Lung (tissue), 12 donors: Measurements from ENCODE around the gene GOT1. TPM values are rescaled to one million over a fixed set of nuclear protein-coding genes. Genes with fewer than 3 reads are reported as not detected.

Experiments used
- ATAC-seq: fragments of 200-7000 bp; cut with Tn5 transposase; one replicate; pipeline ENCODE4 v1.9.1; 2020; ENCODE audit warnings: moderate number of reproducible peaks; ENCODE audit not compliant: insufficient read depth, low FRiP score
- DNase-seq, 3 donors: peaks; one replicate each; pipeline ENCODE4 v3.0.0-alpha.2; 2013 to 2017
- H3K27ac ChIP-seq, 2 donors: one replicate each; pipeline ENCODE4 v1.5.1; 2013; ENCODE audit warnings: mild to moderate bottlenecking in 2 of 2, moderate library complexity in 2 of 2, control low read depth in 1 of 2, inconsistent platforms in 1 of 2, low read depth in 1 of 2, low read length in 1 of 2
- H3K27me3 ChIP-seq, 3 donors: one replicate each; pipeline ENCODE4 v1.5.1; 2013; ENCODE audit warnings: low read length in 2 of 3; ENCODE audit not compliant: control insufficient read depth in 3 of 3, insufficient read depth in 3 of 3
- H3K36me3 ChIP-seq, 4 donors: one replicate each; pipeline ENCODE4 v1.5.1; 2013; ENCODE audit warnings: low read length in 4 of 4, mild to moderate bottlenecking in 1 of 4, moderate library complexity in 1 of 4; ENCODE audit not compliant: control insufficient read depth in 4 of 4, insufficient read depth in 4 of 4
- H3K4me1 ChIP-seq, 5 donors: one replicate each; pipeline ENCODE4 v1.5.1; 2013; ENCODE audit warnings: low read length in 5 of 5, mild to moderate bottlenecking in 2 of 5, moderate library complexity in 1 of 5; ENCODE audit not compliant: control insufficient read depth in 5 of 5, insufficient read depth in 5 of 5
- H3K4me3 ChIP-seq: one replicate; pipeline ENCODE4 v1.5.1; 2013; ENCODE audit warnings: mild to moderate bottlenecking, control low read depth, moderate library complexity
- H3K9ac ChIP-seq, 2 donors: one replicate each; pipeline ENCODE4 v1.5.1; 2013; ENCODE audit warnings: low read length in 2 of 2, control low read depth in 1 of 2; ENCODE audit not compliant: insufficient read depth in 1 of 2
- H3K9me3 ChIP-seq, 4 donors: one replicate each; pipeline ENCODE4 v1.5.1; 2013; ENCODE audit warnings: low read length in 3 of 4, mild to moderate bottlenecking in 1 of 4, moderate library complexity in 1 of 4; ENCODE audit not compliant: control insufficient read depth in 4 of 4, insufficient read depth in 3 of 4
- WGBS, 2 donors: extraction: QIAGEN DNeasy Blood & Tissue Kit; methylation state at CpG; one replicate each; pipeline ENCODE4 v1.1.7; 2013; 5-methylcytosine and 5-hydroxymethylcytosine counted together
- polyA plus RNA-seq, 2 donors: library from polyadenylated mRNA; stranded (reverse); fragments of 200-250 nt; gene quantifications; one replicate each; pipeline ENCODE4 v1.2.1, GENCODE V29; 2013
- total RNA-seq, 2 donors: library from RNA; depleted of rRNA in 1 of 2; stranded (reverse); fragments of >200 nt in 1 of 2; gene quantifications; one replicate each; pipeline ENCODE4 v1.2.1, GENCODE V29; 2014 to 2021
- TF ChIP-seq, protein P1 (sequence below): IDR thresholded peaks from 2 replicates; pipeline ENCODE4 v1.5.1; 2012; ENCODE audit warnings: mild to moderate bottlenecking; ENCODE audit errors: control extremely low read depth, extremely low read depth
- donor health status: control.
- donor health status: control.
- donor health status: Bipolar disorder and iron deficiency.
- donor health status: healthy.
- donor health status: DM: yes; HTN: yes; CAD: no.

The GOT1 gene
- total and polyA plus RNA-seq, 4 donors = 14.6 to 35.3 (median 24.0) TPM

GRCh38 chr10:99372546-99373271 lies 57.7 kb downstream of the GOT1 start:
- TF ChIP-seq, protein P1, sequence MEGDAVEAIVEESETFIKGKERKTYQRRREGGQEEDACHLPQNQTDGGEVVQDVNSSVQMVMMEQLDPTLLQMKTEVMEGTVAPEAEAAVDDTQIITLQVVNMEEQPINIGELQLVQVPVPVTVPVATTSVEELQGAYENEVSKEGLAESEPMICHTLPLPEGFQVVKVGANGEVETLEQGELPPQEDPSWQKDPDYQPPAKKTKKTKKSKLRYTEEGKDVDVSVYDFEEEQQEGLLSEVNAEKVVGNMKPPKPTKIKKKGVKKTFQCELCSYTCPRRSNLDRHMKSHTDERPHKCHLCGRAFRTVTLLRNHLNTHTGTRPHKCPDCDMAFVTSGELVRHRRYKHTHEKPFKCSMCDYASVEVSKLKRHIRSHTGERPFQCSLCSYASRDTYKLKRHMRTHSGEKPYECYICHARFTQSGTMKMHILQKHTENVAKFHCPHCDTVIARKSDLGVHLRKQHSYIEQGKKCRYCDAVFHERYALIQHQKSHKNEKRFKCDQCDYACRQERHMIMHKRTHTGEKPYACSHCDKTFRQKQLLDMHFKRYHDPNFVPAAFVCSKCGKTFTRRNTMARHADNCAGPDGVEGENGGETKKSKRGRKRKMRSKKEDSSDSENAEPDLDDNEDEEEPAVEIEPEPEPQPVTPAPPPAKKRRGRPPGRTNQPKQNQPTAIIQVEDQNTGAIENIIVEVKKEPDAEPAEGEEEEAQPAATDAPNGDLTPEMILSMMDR = no peak
- Histone ChIP-seq H3K4me3 (no peak overlapping the region), H3K36me3 (no peaks in the 10 kb centered on the region), H3K9me3 (no peaks in the 10 kb centered on the region), H3K27me3 (no peaks in the 10 kb centered on the region), H3K27ac (no peak overlapping the region), H3K4me1 (no peaks in the 10 kb centered on the region), H3K9ac (no peak overlapping the region)
- no peak for ATAC-seq
- DNase-seq = peak in 1 of 3 donors; percentile 31
- 51 to 61% methylated on average over 9 of the region's 9 CpGs for WGBS, 2 donors

DNA sequence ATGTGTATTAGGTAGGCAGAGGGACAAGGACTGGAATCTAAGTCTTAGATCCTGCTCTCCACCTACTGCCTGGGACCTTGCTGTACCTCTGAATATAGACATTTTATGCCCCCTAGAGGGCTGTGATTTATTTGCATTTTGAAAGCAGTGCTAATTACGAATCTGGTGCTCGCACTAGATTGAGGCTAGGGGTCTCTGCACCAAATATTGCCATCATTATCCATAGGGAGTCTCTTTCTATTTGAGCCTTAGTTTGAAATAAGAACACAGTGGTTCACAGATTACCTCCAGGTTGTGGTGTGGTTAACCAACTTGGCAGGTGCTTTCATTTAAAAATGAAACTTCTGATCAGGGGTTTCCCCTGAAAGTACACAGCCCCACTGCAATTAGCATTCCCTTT lies 59.4 kb downstream of the GOT1 start:
- DNase-seq = peak in 2 of 3 donors; percentile 25 to 39
- 37 to 43% methylated on average over 2 of the region's 2 CpGs for WGBS, 2 donors

GRCh38 chr10:99369551-99369950 lies 60.9 kb downstream of the GOT1 start:
- no peaks in the 10 kb centered on the region for H3K9me3 ChIP-seq
- ATAC-seq (no peak), DNase-seq (no peak)
- H3K27ac ChIP-seq = no peak overlapping the region
- H3K36me3 ChIP-seq = no peaks in the 10 kb centered on the region
- TF ChIP-seq, protein P1 = no peak
- no peaks in the 10 kb centered on the region for H3K4me1 ChIP-seq
- H3K27me3 ChIP-seq = no peaks in the 10 kb centered on the region
- H3K9ac ChIP-seq = no peak overlapping the region
- WGBS, 2 donors = 80 to 90% methylated on average over 3 of the region's 3 CpGs
- no peak overlapping the region for H3K4me3 ChIP-seq

More for the DNA sequence above, 59.4 kb downstream of the GOT1 start:
- TF ChIP-seq, protein P1 = no peak
- H3K27ac ChIP-seq = no peak overlapping the region
- H3K4me1 ChIP-seq = no peaks in the 10 kb centered on the region
- H3K4me3 ChIP-seq = no peak overlapping the region
- no peaks in the 10 kb centered on the region for H3K27me3 ChIP-seq
- H3K9me3 ChIP-seq = no peaks in the 10 kb centered on the region
- no peak overlapping the region for H3K9ac ChIP-seq
- no peak for ATAC-seq
- H3K36me3 ChIP-seq = no peaks in the 10 kb centered on the region

DNA sequence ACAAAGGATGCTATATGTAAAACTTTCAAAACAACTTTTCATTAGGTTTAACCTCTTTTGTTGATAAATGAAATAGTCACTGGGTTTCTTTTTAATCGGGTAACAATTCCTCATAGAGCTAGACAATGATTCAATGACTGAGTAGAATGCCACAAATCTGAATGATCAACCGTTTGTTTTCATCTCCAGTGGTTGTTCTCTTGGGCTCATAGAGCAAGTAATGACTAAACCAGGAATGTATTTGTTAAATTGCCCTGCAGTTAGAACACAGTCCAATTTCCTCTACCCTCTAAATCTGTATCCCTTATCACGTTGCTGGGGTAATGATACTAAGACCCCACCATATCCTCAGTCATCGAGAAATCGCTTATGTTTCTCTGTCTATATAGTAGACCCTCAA lies 61.3 kb downstream of the GOT1 start:
- WGBS, 2 donors = 84 to 94% methylated on average over 5 of the region's 5 CpGs
- H3K27me3 ChIP-seq = no peaks in the 10 kb centered on the region
- H3K27ac ChIP-seq = no peak overlapping the region
- no peaks in the 10 kb centered on the region for H3K4me1 ChIP-seq
- no peak overlapping the region for H3K4me3 ChIP-seq
- H3K9ac ChIP-seq = no peak overlapping the region
- no peaks in the 10 kb centered on the region for H3K9me3 ChIP-seq
- no peak for DNase-seq
- no peak for ATAC-seq
- TF ChIP-seq, protein P1 = no peak
- H3K36me3 ChIP-seq = no peaks in the 10 kb centered on the region
